AG09319 (cell line): ENCODE results near the gene KCNK2.

Source experiments
- DNase-seq: peaks from one replicate; pipeline ENCODE4 v3.0.0-alpha.2; 2010; ENCODE audit warnings: low read depth; ENCODE audit errors: extremely low read depth
- CTCF ChIP-seq: IDR thresholded peaks from 2 replicates; pipeline ENCODE4 v1.5.1; 2011; ENCODE audit warnings: low read depth, mild to moderate bottlenecking, inconsistent platforms, low read length, moderate library complexity

The KCNK2 gene

GRCh38 chr1:215215846-215216245, 133.3 kb downstream of the KCNK2 start:
- TF ChIP-seq CTCF: no peak
- DNase-seq: no peak

- no peak for TF ChIP-seq CTCF
Measured at GRCh38 chr1:215219372-215219771, 136.8 kb downstream of the KCNK2 start.

GRCh38 chr1:215220346-215220745, 137.8 kb downstream of the KCNK2 start:
- TF ChIP-seq CTCF: no peak
- DNase-seq: no peak

More at GRCh38 chr1:215219372-215219771, 136.8 kb downstream of the KCNK2 start:
- no peak for DNase-seq

- DNase-seq: no peak
- no peak for TF ChIP-seq CTCF
Measured at GRCh38 chr1:215226757-215227156, 144.2 kb downstream of the KCNK2 start.

- no peak for DNase-seq
- TF ChIP-seq CTCF: no peak
Measured at GRCh38 chr1:215228193-215228592, 145.7 kb downstream of the KCNK2 start.

- no peak for DNase-seq
- TF ChIP-seq CTCF: no peak
Measured at GRCh38 chr1:215241451-215241850, 158.9 kb downstream of the KCNK2 start.

- DNase-seq: no peak
- TF ChIP-seq CTCF: no peak
Measured at GRCh38 chr1:215243345-215244054, 161.0 kb downstream of the KCNK2 start.
